Activated CD4-positive, alpha-beta memory T cell treated with anti-CD3 and anti-CD28 coated beads, Interleukin-2, amount 10 ng/mL, durations not matched to agents 7 days and 5 days (primary cell): Measurements from ENCODE around the gene SMIM11. TPM values are rescaled to one million over a fixed set of nuclear protein-coding genes. Genes with fewer than 3 reads are reported as not detected.
"Not testable (repeated sequence)": the region's sequence is repeated elsewhere in the genome, so short reads cannot be mapped to it uniquely, and the experiment has no call there.

Experiments used
- CTCF ChIA-PET: fragments of 350-600 bp; sonication (Branson Sonifier 250); formaldehyde crosslinking; loops from one replicate; lab custom pipeline; 2021; ENCODE audit warnings: antibody characterized with exemption, inconsistent platforms; lab: Charles Lee
- POLR2A ChIA-PET: fragments of 350-600 bp; sonication (Branson Sonifier 250); formaldehyde crosslinking; loops from one replicate; lab custom pipeline; 2021; ENCODE audit warnings: antibody characterized with exemption; lab: Charles Lee
- DNase-seq: peaks from one replicate; pipeline ENCODE4 v3.0.0-alpha.2; 2020
- H3K27ac Mint-ChIP-seq: one replicate; pipeline ENCODE4 v1.8.0; 2021; ENCODE audit warnings: mild to moderate bottlenecking, mixed read lengths
- H3K27me3 Mint-ChIP-seq: one replicate; pipeline ENCODE4 v1.8.0; 2021; ENCODE audit warnings: mixed read lengths
- H3K36me3 Mint-ChIP-seq: one replicate; pipeline ENCODE4 v1.8.0; 2021; ENCODE audit warnings: low read depth, mixed read lengths
- H3K4me1 Mint-ChIP-seq: one replicate; pipeline ENCODE4 v1.8.0; 2021; ENCODE audit warnings: mixed read lengths
- H3K4me3 Mint-ChIP-seq: one replicate; pipeline ENCODE4 v1.8.0; 2021; ENCODE audit warnings: mild to moderate bottlenecking, mixed read lengths
- H3K9me3 Mint-ChIP-seq: one replicate; pipeline ENCODE4 v1.8.0; 2021; ENCODE audit warnings: mixed read lengths
- total RNA-seq, 2 experiments: library from RNA; stranded (reverse); gene quantifications; one replicate each; pipeline ENCODE4 v1.2.3, GENCODE V29; 2021

The SMIM11 gene
- total RNA-seq, 2 experiments from 2014 or later: 3.1 to 4.2 TPM

- H3K4me3 Mint-ChIP-seq, H3K9me3 Mint-ChIP-seq, CTCF ChIA-PET, H3K27me3 Mint-ChIP-seq, H3K4me1 Mint-ChIP-seq, H3K36me3 Mint-ChIP-seq, POLR2A ChIA-PET, DNase-seq, H3K27ac Mint-ChIP-seq: not testable (repeated sequence)
Measured at GRCh38 chr21:34383724-34384415, 8.6 kb downstream of the SMIM11 start.

DNA sequence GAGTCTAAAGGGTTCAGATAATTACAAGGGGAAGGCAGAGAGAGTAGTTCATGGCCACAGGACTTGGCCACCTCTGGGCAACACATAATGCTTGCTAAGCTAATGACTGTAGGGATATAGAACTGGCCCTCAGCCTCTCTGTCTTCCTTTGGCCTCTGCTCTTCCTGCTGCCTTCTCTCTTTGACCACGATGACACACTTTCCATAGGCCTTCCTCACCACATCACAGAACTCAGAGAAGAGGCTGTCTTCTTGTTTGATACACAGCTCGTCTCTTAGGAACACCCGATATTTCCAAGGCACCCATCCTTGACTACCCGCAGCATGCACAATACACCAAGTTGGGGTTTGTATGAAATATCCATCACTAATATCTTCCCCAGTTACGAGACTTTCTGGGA is 25.2 kb downstream of the SMIM11 start:
- H3K27ac Mint-ChIP-seq, CTCF ChIA-PET, POLR2A ChIA-PET, H3K9me3 Mint-ChIP-seq, DNase-seq, H3K36me3 Mint-ChIP-seq, H3K4me1 Mint-ChIP-seq, H3K27me3 Mint-ChIP-seq, H3K4me3 Mint-ChIP-seq: not testable (repeated sequence)

GRCh38 chr21:34404742-34405141 is 29.4 kb downstream of the SMIM11 start:
- CTCF ChIA-PET, H3K27ac Mint-ChIP-seq, H3K27me3 Mint-ChIP-seq, H3K4me1 Mint-ChIP-seq, H3K4me3 Mint-ChIP-seq, H3K9me3 Mint-ChIP-seq, DNase-seq, POLR2A ChIA-PET, H3K36me3 Mint-ChIP-seq: not testable (repeated sequence)

- H3K4me3 Mint-ChIP-seq, H3K4me1 Mint-ChIP-seq, DNase-seq, H3K27me3 Mint-ChIP-seq, H3K27ac Mint-ChIP-seq, H3K36me3 Mint-ChIP-seq, POLR2A ChIA-PET, H3K9me3 Mint-ChIP-seq, CTCF ChIA-PET: not testable (repeated sequence)
Measured at GRCh38 chr21:34405686-34406085, 30.4 kb downstream of the SMIM11 start.

- CTCF ChIA-PET, DNase-seq, H3K9me3 Mint-ChIP-seq, H3K4me3 Mint-ChIP-seq, H3K36me3 Mint-ChIP-seq, POLR2A ChIA-PET, H3K27me3 Mint-ChIP-seq, H3K27ac Mint-ChIP-seq, H3K4me1 Mint-ChIP-seq: not testable (repeated sequence)
Measured at GRCh38 chr21:34406102-34406501, 30.8 kb downstream of the SMIM11 start.

DNA sequence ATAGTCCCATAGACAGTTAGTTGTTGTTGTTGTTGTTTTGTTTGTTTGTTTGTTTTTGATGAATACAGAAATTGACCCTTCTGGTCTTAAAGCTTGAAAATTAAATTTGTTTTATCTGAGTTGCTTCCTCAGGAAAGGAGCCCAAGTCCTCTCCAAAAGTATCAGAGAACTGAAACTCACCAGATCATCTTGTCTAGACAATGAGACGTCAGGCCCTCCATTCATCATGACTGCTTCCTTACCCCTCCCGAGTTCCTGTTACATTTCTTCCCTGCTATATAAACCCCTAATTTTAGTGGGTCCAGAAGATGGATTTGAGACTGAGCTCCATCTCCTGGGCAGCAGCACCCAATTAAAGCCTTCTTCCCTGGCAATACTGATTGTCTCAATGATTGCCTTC is 31.4 kb downstream of the SMIM11 start:
- POLR2A ChIA-PET, H3K27ac Mint-ChIP-seq, H3K4me3 Mint-ChIP-seq, H3K36me3 Mint-ChIP-seq, H3K27me3 Mint-ChIP-seq, CTCF ChIA-PET, H3K4me1 Mint-ChIP-seq, DNase-seq, H3K9me3 Mint-ChIP-seq: not testable (repeated sequence)

DNA sequence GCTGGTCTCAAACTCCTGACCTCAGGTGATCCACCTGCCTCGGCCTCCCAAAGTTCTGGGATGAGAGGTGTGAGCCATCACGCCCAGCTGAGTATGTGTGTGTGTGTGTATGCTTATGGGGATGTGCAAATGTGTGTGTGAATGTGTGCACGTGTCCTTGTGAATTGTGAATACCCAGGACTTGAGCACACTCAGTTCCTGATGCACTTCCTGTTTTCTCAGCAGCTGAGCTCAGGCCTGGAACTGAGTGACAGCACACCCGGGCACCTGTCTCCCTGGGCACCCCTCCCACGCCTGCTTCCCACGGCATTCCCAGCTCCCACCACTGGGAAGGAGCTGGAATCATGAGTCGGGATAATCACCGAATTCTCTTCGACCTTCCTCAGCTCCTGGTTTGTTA is 32.0 kb downstream of the SMIM11 start:
- H3K4me3 Mint-ChIP-seq, H3K27me3 Mint-ChIP-seq, H3K36me3 Mint-ChIP-seq, H3K27ac Mint-ChIP-seq, DNase-seq, H3K4me1 Mint-ChIP-seq, CTCF ChIA-PET, H3K9me3 Mint-ChIP-seq, POLR2A ChIA-PET: not testable (repeated sequence)

DNA sequence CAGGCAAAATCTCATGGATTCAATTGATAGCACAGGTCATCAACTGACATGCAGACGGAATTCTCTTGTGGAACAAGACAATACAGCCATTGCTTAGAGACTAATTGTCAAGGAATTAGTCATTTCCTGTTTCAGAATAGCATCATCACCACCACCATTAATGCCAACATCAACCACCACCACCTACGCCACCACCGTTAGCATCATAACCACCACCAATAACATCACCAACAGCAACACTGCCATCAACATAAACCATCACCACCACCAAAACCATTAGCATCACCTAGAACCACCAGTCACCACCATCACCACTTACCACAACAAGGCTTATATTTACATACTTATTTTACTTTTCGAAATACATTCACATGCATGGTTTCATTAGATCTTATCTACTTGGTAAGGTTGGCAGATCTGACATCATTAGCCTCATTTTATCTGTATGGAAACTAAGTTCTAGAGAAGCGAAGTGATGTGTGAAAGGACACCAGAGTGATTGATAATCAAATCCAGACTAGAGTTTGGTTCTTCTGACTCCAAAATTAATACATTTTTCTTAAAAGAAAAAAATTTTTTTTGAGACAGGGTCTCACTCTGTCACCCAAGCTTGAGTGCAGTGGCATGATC is 42.3 kb downstream of the SMIM11 start:
- DNase-seq, POLR2A ChIA-PET, H3K4me1 Mint-ChIP-seq, H3K9me3 Mint-ChIP-seq, H3K4me3 Mint-ChIP-seq, H3K27me3 Mint-ChIP-seq, H3K27ac Mint-ChIP-seq, CTCF ChIA-PET, H3K36me3 Mint-ChIP-seq: not testable (repeated sequence)

- H3K4me3 Mint-ChIP-seq, H3K4me1 Mint-ChIP-seq, H3K9me3 Mint-ChIP-seq, CTCF ChIA-PET, POLR2A ChIA-PET, H3K27ac Mint-ChIP-seq, H3K36me3 Mint-ChIP-seq, DNase-seq, H3K27me3 Mint-ChIP-seq: not testable (repeated sequence)
Measured at GRCh38 chr21:34423805-34424204, 48.5 kb downstream of the SMIM11 start, which contains the start of gene SMIM34. SMIM34 (minus strand) TSS chr21:34423951; CDS start chr21:34423839, 112 bp downstream.

DNA sequence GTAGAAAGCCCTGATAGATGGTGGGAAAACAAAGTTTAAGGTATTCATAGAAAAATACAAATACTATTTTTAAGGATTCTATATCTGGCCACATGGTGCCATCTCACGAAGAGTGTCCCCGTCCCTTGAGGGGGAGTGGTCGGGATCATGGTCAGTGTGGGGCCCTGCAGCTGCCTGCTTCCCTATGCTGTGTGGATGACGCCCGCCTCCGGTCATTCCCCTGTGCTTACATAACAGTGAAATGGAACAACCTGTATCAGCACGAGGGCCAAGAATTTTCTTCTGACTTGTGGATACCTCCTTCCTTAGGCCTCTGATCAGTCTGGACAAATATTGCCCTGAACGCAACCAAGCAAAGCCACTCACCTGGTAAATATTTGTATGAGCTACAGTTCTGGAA is 52.0 kb downstream of the SMIM11 start:
- H3K9me3 Mint-ChIP-seq, H3K36me3 Mint-ChIP-seq, H3K27me3 Mint-ChIP-seq, H3K27ac Mint-ChIP-seq, H3K4me3 Mint-ChIP-seq, CTCF ChIA-PET, H3K4me1 Mint-ChIP-seq, POLR2A ChIA-PET, DNase-seq: not testable (repeated sequence)

DNA sequence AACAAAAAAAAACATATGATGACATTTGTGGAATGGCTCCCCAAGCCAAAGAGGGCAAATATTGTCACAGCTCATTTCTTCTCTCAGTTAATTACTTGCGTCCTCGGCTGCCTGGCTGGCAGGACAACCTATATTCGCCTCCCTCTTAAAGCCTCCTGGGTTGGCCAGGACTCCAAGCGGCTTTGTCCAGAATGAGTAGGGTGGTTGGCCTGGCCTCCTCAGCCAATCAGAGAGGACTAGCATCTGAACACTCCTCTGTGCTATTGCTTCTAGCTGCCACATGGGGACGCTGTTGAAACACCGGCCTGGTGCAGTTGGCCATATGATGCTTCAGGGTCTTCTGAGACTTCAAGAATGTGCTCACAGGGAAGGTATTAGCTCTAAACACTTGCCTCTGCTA is 53.1 kb downstream of the SMIM11 start:
- H3K27me3 Mint-ChIP-seq, H3K36me3 Mint-ChIP-seq, POLR2A ChIA-PET, DNase-seq, H3K4me3 Mint-ChIP-seq, CTCF ChIA-PET, H3K9me3 Mint-ChIP-seq, H3K4me1 Mint-ChIP-seq, H3K27ac Mint-ChIP-seq: not testable (repeated sequence)

- H3K9me3 Mint-ChIP-seq, H3K27me3 Mint-ChIP-seq, CTCF ChIA-PET, H3K4me1 Mint-ChIP-seq, POLR2A ChIA-PET, H3K36me3 Mint-ChIP-seq, DNase-seq, H3K27ac Mint-ChIP-seq, H3K4me3 Mint-ChIP-seq: not testable (repeated sequence)
Measured at GRCh38 chr21:34429710-34430109, 54.4 kb downstream of the SMIM11 start.
